ENCODE results near the gene CDH3.

Gene CDH3

DNA sequence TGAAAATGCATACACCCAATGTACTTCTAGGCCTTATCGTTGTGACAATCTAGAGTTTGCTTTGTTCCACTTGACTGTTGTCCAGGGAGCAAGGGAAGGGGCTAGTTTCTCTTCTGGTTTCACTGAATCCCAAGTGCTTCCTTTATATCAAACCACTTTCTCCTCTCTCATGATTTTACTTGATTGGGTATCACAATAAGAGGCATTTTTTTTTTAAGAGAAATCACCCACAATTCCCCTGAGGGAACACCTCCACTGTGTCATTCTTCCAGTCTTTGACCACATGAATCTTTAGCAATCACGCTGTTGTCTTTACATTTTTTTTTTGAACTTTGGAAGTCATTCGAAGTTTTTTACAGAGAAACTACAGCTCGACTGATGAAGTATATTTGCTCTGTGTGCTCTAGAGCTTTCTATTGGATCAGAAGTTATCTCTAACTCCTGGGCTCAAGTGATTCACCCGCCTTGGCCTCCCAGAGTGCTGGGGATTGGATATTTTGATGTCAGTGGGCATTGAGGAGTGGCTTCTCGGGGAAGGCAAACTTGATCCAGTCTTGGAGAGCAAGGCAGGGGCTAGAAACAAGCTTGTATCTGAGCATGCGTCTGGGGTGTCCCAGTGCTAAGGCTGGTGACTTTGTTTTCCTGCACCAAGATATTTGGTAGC lies 95.0 kb downstream of the CDH3 start:
- no peak for DNase-seq

- DNase-seq, result no peak
These were observed 95.7 kb downstream of the CDH3 start for GRCh38 chr16:68740628-68741346.

DNA sequence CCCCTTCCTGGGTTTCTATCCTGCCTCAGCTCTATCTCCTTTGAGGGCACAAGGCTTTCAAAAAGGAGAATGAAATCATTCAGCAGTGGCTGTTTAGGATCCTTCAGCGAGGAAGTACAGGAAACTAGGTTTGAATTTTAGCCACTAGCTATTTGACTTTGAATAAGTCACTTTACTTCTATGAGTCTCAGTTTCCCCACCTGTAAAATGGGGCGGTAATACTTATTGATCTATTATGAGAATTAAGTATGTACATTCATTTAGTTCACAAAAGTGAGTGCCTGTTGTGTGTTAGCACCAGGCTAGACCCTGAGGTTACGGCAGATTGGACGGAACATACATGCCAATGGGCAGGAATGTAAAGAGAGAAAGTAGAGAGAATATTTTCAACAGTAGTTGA lies 98.6 kb downstream of the CDH3 start:
- DNase-seq, result no peak

DNA sequence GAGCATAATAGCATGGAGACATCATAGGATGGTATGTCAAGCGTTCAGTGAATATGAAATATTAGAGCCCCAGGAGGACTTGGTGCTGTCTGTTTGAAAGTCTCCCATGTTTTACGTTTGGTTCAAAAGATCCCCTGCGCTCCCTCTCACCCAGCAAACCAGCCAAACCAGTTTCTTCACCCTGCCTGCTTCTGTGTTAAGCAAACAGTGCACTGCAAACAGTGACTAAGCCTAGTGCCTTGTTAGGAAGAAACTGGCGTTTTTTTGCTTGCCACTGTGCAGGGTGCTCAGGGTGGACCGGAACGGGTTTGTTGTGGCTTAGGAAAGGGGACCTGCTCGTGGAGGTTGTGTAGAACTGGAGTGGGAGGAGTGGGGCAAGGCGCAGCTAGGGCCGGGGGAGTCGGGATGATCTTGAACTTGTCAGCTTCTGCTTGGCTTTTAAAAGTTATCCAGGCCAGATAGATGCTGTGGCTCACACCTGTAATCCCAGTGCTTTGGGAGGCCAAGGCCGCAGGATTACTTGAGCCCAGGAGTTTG lies 99.7 kb downstream of the CDH3 start:
- no peak for DNase-seq

- DNase-seq, result no peak
These were observed 101.8 kb downstream of the CDH3 start for GRCh38 chr16:68746951-68747350.

- DNase-seq, result no peak
These were observed 104.3 kb downstream of the CDH3 start for GRCh38 chr16:68749432-68749831.

Measured in stimulated activated naive CD4-positive, alpha-beta T cell (primary cell).